Thyroid gland (tissue), 4 donors: ENCODE data around the gene MYO16.
"Not testable (repeated sequence)": the region's sequence is repeated elsewhere in the genome, so short reads cannot be mapped to it uniquely, and the experiment has no call there.

ENCODE experiments used
- POLR2A ChIP-seq, 2 donors: fragments of 450-650 bp; IDR thresholded peaks; one replicate each; pipeline ENCODE4 v1.6.1; 2017; ENCODE audit warnings: antibody characterized with exemption in 2 of 2, mild to moderate bottlenecking in 2 of 2, moderate library complexity in 1 of 2
- TF ChIP-seq, protein P1 (sequence below), 6 experiments: fragments of 200-600 bp in 3 of 6; fragments of 450-650 bp in 3 of 6; sonication (generic) in 3 of 6; IDR thresholded peaks; one replicate each; pipeline ENCODE4 v1.5.1; 2016 to 2019; ENCODE audit warnings: antibody characterized with exemption in 6 of 6, mild to moderate bottlenecking in 2 of 6, inconsistent platforms in 1 of 6, moderate library complexity in 1 of 6

DNA sequence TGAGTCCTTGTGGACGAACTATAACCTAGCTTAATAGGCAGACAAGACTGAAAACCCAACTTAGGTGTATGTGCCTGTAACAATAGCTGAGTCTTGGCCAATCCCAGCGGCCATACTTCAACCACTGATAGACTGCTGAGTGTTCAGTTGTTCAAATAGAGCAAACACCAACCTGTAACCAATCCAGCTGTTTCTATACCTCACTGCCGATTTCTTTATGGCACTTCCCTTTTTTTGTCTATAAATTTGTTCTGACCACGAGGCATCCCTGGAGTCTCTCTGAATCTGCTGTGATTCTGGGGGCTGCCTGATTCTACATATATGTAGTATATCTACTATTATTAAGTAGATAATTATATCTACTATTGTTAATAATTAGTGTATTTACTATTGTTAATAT is 284.3 kb downstream of the MYO16 start:
- TF ChIP-seq, protein P1, sequence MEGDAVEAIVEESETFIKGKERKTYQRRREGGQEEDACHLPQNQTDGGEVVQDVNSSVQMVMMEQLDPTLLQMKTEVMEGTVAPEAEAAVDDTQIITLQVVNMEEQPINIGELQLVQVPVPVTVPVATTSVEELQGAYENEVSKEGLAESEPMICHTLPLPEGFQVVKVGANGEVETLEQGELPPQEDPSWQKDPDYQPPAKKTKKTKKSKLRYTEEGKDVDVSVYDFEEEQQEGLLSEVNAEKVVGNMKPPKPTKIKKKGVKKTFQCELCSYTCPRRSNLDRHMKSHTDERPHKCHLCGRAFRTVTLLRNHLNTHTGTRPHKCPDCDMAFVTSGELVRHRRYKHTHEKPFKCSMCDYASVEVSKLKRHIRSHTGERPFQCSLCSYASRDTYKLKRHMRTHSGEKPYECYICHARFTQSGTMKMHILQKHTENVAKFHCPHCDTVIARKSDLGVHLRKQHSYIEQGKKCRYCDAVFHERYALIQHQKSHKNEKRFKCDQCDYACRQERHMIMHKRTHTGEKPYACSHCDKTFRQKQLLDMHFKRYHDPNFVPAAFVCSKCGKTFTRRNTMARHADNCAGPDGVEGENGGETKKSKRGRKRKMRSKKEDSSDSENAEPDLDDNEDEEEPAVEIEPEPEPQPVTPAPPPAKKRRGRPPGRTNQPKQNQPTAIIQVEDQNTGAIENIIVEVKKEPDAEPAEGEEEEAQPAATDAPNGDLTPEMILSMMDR (IDR thresholded peaks at IDR 0.05) = not testable (repeated sequence)
- TF ChIP-seq POLR2A (IDR thresholded peaks at IDR 0.05) = not testable (repeated sequence)
